CD4-positive, alpha-beta T cell treated with Interleukin-17A for 1 hour (primary cell): Measurements from ENCODE around the gene ODF2.
"Not testable (repeated sequence)": the region's sequence is repeated elsewhere in the genome, so short reads cannot be mapped to it uniquely, and the experiment has no call there.

Experiments used
- DNase-seq: peaks from one replicate; pipeline ENCODE4 v3.0.0-alpha.2; 2020

ODF2 gene

DNA sequence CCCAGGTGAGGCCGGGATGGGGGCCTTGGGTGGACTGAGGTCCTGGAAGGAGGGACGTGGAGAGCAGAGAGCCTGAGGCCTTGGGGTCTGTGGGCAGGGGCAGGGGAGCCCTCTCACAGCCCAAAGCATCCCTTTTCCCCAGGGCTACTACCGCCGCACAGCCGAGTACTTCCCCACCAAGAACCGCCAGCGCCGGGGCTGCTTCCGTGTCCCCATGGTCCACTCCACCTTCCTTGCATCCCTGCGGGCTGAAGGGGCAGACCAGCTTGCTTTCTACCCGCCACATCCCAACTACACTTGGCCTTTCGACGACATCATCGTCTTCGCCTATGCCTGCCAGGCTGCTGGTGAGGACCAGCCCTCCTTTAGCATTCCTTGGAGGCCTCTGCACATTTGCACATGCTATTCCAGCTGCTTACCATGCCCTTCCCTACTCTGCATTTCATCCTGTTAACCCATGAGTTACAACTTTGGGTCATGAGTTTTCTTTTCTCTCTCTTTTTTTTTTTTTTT is 31.5 kb upstream of the ODF2 start:
- no peak for DNase-seq

- no peak for DNase-seq
These were observed 26.9 kb upstream of the ODF2 start for GRCh38 chr9:128428644-128429512.

DNA sequence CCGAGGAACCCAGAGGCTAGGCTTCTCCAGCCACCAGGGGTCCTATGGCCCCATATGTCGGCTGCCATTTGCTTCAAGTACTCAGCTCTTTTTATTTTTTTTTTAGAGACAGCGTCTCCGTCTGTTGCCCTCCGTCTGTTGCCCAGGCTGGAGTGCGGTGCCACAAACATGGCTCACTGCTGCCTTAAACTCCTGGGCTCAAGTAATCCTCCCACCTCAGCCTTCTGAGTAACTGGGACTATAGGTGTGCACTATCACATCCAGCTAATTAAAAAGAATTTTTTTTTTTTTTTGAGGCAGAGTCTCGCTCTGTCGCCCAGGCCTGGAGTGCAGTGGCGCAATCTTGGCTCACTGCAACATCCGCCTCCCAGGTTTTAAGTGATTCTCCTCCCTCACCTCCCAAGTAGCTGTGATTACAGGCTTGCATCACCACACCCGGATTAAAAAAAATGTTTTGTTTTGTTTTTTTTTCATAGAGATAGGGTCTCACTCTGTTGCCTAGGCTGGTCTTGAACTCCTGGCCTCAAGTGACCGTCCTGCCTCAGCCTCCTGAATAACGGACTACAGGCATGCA is 26.2 kb upstream of the ODF2 start:
- no peak for DNase-seq

GRCh38 chr9:128431207-128431606 is 24.6 kb upstream of the ODF2 start:
- DNase-seq: no peak

DNA sequence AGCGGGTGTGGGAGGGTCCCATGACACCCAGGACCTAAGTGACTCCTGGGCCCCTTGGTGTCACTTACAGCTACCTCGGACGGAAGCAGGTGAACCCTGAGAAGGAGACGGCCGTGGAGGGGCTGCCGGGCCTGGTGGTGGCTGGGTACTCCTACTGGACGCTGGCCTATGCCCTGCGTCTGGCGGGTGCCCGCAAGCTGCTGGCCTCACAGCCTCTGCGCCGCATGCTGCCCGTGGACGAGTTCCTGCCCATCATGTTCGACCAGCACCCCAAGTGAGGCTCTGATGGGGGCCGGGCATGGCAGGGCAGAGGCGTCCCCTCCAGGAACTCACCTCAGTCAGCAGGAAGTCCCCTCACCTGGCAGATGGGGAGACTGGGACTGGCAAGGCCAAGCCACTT is 21.5 kb upstream of the ODF2 start:
- DNase-seq: no peak

DNA sequence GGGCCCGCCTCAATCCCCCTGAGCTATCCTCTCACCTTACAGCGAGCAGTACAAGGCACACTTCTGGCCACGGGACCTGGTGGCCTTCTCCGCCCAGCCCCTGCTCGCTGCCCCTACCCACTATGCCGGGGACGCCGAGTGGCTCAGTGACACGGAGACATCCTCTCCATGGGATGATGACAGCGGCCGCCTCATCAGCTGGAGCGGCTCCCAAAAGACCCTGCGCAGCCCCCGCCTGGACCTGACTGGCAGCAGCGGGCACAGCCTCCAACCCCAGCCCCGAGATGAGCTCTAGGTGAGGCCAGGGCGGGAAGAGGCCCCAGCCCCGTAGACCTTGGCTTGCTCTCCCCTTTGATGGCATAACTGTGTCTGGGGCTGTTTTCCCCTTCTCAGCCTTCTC is 20.2 kb upstream of the ODF2 start:
- no peak for DNase-seq

DNA sequence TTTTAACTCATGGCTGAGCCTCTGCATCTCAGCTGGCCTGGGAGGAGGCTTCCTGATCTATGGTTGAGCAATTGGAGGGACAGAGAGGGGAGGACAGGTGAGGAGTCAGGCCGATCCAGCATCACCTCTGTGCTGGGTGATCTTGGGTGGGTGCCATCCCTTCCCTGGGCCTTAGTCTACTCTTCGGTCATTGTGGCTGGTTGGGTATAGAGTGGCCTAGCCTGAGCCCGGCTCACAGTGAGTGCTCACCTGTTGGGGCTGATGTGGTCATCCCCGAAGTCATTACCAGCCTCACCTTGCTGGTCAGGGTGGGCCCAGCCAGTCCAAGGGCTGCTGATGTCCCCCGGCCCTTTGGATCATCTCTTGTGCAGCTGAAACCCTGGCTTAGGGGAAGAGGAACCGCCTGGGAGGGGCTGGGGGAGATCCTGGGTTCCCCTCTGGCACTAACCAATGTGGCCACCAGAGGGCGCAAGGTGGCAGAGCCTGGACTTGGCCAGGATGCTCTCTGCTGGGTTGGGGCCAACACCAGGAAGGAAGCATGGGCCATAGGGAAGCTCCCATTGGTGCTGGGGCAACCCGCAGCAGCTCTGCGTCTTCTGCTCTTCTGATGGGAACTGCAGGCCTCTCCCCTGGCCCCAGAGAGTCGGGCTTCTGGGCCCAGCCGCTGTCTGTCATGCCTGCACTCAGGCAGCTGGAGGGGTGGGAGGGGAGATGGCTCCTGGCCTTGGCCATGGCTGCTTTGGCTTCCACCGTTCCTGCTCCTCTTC is 17.3 kb upstream of the ODF2 start:
- peak; percentile 79 for DNase-seq

DNA sequence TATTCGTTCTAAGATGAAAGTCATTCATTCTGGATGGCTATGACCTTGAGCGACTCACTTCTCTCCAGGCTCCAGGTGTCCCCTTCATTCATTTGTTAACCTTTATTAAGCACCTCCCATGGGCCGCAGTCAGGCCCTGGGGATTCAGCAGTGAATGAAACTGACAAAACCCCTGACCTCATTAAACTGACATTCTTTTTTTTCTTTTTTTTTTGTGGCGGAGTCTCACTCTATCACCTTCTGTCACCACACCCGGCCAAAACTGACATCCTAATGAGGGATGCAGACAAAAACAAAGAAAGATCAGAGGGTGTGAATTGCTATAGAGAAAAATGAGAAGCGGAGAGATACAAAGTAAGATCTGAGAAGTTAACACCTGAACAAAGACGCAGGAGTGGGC is 16.5 kb upstream of the ODF2 start:
- DNase-seq: no peak

DNA sequence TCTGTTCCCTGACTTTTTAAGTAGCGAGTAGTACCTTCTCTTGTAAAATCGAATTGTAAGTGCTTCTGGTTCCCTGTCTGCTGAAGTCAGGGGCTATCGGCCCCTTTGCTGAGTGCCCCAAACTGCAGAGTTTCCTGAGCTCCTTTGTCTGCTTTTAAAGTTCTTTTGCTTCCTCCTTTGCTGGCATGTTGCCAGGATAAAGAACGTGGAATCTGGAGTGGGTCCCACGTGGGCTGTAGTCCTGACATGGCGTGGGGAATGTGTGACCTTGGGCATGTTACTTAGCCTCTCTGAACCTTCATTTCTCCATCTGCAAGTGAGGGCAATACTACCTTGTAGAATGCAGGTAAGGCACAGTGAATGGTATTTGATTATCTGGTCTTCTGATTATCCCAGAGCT is 13.7 kb upstream of the ODF2 start:
- DNase-seq: no peak

- DNase-seq: not testable (repeated sequence)
These were observed 9.3 kb upstream of the ODF2 start for GRCh38 chr9:128446505-128446904.

- DNase-seq: no peak
These were observed 7.1 kb upstream of the ODF2 start for GRCh38 chr9:128448746-128449145.

GRCh38 chr9:128454991-128455390 is 815 bp upstream of the ODF2 start:
- no peak for DNase-seq

- DNase-seq: peak; percentile 78
These were observed 831 bp downstream of the ODF2 start for GRCh38 chr9:128456613-128457061.

DNA sequence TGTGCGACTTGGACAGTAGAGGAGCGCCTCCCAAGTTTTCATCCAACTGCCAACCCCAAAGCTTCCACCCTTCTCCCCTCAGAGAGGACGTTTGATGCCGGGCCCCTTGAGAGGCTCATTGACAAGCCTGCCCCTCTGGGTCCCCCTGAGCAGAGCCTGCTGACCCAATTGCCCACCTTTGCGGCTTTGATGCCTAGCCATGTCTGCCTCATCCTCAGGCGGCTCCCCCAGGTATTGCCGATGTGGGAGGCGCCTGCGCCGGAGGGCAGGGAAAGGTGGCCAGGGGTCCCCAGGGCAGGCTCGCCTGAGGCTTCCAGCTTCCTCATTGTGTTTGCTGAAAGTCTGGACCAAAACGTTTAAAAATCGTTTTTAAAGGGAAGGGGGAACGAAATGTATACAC is 1.4 kb downstream of the ODF2 start:
- no peak for DNase-seq

GRCh38 chr9:128459011-128459410 is 3.2 kb downstream of the ODF2 start:
- DNase-seq: no peak

DNA sequence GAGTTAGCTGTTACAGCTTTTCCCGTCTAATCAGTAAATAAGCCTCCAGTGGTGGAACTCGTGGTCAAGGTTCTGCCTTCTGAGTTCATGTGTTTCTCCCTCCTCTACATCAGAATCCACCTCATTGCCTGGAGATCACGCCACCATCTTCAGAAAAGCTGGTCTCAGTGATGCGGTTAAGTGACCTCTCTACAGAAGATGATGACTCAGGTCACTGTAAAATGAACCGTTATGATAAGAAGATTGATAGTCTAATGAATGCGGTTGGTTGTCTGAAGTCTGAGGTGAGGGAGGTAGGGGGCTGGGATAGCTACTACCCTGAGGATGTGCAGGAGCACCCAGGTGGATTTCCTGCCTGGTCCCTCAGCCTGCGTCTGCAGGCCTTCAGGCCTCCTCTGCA is 13.3 kb downstream of the ODF2 start:
- no peak for DNase-seq

DNA sequence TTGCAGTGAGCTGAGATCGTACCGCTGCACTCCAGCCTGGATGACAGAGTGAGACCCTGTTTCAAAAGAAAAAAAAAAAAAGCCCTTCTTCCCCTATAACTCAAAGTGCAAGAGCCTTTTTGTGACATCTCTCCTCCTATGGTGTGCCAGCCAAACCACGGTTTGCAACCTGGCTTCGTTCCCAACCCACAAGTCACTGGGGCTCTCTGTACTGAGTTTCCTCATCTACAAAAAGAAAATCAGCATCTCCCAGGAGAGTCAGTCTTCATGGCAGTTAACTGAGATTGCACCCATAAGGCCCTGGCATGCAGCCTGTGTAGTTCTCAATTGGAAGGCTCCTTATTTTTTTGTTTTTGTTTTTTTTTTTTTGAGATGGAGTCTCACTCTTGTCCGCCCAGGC is 14.8 kb downstream of the ODF2 start:
- DNase-seq: no peak

- no peak for DNase-seq
These were observed 17.3 kb downstream of the ODF2 start for GRCh38 chr9:128473104-128473503.

DNA sequence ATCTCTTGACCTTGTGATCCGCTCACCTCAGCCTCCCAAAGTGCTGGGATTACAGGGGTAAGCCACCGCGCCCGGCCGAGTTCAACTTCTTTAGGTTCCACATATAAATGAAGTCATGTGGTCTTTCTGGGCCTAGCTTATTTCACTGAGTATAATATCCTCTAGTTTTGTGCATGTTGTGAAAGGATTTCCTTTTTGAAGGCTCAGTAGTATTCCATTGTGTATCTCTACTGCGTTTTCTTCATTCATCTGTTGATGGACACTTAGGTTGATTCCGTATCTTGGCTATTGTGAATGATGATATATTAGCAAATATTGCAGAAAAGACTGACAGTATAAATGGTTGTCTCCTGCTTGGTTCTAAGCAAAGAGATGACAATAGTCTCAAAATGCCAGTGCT is 20.1 kb downstream of the ODF2 start:
- no peak for DNase-seq

- DNase-seq: no peak
These were observed 23.5 kb downstream of the ODF2 start for GRCh38 chr9:128479262-128479661.

DNA sequence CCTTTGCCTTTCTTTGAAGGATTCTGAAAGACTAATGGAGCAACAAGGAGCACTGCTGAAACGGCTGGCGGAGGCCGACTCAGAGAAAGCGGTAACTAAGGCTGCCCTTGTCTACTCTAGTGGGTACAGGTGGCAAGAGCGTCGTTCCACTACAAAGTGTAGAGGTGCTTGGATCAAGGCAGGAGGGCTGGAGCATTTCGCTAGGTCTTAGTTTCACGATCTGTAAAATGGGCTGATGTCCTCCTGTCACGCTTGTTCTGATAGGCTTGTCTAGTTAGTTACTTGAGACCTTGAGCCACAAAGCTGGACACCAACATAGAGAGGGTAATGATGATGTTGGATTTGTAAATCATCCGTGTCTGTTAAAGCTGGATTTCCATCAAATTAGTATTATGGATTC is 25.8 kb downstream of the ODF2 start:
- no peak for DNase-seq

GRCh38 chr9:128482186-128482585 is 26.4 kb downstream of the ODF2 start:
- no peak for DNase-seq

- no peak for DNase-seq
These were observed 29.0 kb downstream of the ODF2 start for GRCh38 chr9:128484686-128485413.
